ACC112 (cell line): Measurements from ENCODE around the gene TMEM220.

Experiments
- H2AFZ ChIP-seq: fragments of 200-600 bp; sonication (generic); one replicate; pipeline ENCODE4 v1.6.0; 2017; ENCODE audit warnings: antibody characterized with exemption, low read length; ENCODE audit not compliant: unreplicated experiment
- H3K27ac ChIP-seq: fragments of 200-600 bp; sonication (generic); 2 replicates; pipeline ENCODE4 v1.5.1; 2014; ENCODE audit warnings: low read depth, mild to moderate bottlenecking, antibody characterized with exemption, low read length, moderate library complexity
- H3K27me3 ChIP-seq: fragments of 200-600 bp; sonication (generic); 2 replicates; pipeline ENCODE4 v1.6.1; 2014; ENCODE audit warnings: mild to moderate bottlenecking, antibody characterized with exemption, low read length, moderate library complexity, mixed read lengths; ENCODE audit not compliant: insufficient read depth
- H3K36me3 ChIP-seq: fragments of 200-600 bp; sonication (generic); 2 replicates; pipeline ENCODE4 v1.6.1; 2016; ENCODE audit warnings: mild to moderate bottlenecking, antibody characterized with exemption, low read length, moderate library complexity, mixed read lengths; ENCODE audit not compliant: insufficient read depth
- H3K4me1 ChIP-seq: fragments of 200-600 bp; sonication (generic); one replicate; pipeline ENCODE4 v1.6.1; 2016; ENCODE audit warnings: low read length, mixed read lengths; ENCODE audit not compliant: insufficient read depth, unreplicated experiment, control insufficient read depth
- H3K4me3 ChIP-seq: fragments of 200-600 bp; sonication (generic); 2 replicates; pipeline ENCODE4 v1.5.1; 2014; ENCODE audit warnings: mild to moderate bottlenecking, low read depth, low read length
- H3K79me2 ChIP-seq: fragments of 200-600 bp; sonication (generic); one replicate; pipeline ENCODE4 v1.6.0; 2016; ENCODE audit warnings: low read length; ENCODE audit not compliant: control insufficient read depth, unreplicated experiment, insufficient read depth

The TMEM220 gene

GRCh38 chr17:10728331-10728892, 1.4 kb downstream of the TMEM220 start:
- Histone ChIP-seq H3K36me3 (no peaks in the 10 kb centered on the region), H3K27ac (no peak overlapping the region), H3K79me2 (no peaks in the 10 kb centered on the region), H3K4me1 (peaks cover 9% of the 10 kb centered on the region), H3K27me3 (no peaks in the 10 kb centered on the region), H3K4me3 (peak overlapping the region; percentile 88; the same call in 1 of the 2 replicates), H2AFZ (no peak overlapping the region)

DNA sequence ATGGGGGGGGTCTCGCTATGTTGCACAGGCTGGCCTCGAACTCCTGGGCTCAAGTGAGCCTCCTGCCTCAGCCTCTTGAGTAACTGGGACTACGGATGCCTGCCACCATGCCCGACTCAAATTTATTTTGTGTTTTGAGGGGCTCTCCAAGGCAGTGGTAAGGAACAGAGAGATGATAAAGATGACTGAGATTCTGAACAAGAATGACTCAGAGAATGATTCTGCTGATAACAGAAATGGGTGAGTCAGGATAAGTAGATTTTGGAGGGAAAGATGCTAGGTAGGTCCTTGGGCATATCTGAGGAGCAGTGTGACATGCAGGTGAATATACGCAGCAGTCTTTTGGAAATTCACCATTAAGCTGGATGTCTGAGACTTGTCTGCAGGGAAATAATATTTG, 2.6 kb downstream of the TMEM220 start:
- Histone ChIP-seq H3K36me3 (no peaks in the 10 kb centered on the region), H3K4me3 (no peak overlapping the region), H3K27me3 (no peaks in the 10 kb centered on the region), H3K27ac (no peak overlapping the region), H3K4me1 (peaks cover 9% of the 10 kb centered on the region), H2AFZ (no peak overlapping the region), H3K79me2 (no peaks in the 10 kb centered on the region)

DNA sequence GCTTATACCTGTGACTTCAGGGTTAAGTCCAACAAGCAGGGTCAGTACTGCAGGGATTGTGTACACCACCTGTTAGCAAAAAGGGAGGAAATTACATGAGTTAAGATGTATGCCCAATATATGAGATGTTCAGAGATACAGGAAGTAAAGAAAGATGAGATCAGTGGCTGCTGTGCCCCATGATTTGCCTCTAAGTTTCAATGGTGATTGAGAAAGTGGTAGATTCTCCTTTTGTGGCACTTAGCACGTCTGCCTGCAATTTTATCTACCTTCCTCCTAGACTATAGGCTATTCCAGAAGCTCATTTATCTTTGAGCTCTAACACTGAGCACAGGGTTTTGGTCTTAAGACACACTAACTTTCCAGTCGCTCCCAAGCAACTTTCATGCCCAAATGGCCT, 3.6 kb downstream of the TMEM220 start:
- H3K27ac ChIP-seq = no peak overlapping the region
- peaks cover 4% of the 10 kb centered on the region for H3K4me1 ChIP-seq
- no peaks in the 10 kb centered on the region for H3K36me3 ChIP-seq
- no peaks in the 10 kb centered on the region for H3K79me2 ChIP-seq
- H3K4me3 ChIP-seq = no peak overlapping the region
- H2AFZ ChIP-seq = no peak overlapping the region
- no peaks in the 10 kb centered on the region for H3K27me3 ChIP-seq

GRCh38 chr17:10725262-10725661, 4.6 kb downstream of the TMEM220 start:
- Histone ChIP-seq H3K36me3 (no peaks in the 10 kb centered on the region), H2AFZ (no peak overlapping the region), H3K4me3 (no peak overlapping the region), H3K4me1 (no peaks in the 10 kb centered on the region), H3K27ac (no peak overlapping the region), H3K27me3 (no peaks in the 10 kb centered on the region), H3K79me2 (no peaks in the 10 kb centered on the region)

DNA sequence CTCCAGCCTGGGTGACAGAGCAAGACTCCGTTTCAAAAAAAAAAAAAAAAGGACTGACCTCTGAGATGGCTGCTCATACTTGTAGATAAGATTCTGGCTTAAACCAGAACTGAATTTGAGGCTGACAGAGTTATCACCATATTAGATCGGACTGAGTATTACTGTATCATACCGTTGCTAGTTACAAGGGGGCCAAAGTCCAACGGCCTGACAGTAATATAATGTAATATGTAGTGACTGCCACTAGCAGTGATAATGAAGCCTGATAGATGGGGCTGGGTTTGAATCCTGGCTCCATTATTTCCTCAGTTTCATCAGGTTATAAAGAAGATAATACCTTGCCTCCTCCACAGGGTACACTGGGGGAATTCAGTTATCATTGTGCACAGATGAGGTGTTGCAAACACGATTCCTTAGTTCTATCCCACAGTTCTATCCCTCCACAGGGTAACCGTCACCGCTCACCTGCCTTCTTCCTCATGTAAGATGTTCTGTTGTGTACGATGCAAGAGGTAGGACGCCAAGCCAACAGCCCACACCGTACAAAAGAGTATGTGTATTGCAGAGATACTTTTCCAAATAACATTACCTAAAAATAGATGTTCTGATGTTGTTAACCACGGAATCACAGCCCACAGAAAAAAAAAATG, 5.2 kb downstream of the TMEM220 start:
- Histone ChIP-seq H3K79me2 (no peaks in the 10 kb centered on the region), H2AFZ (no peak overlapping the region), H3K4me3 (no peak overlapping the region), H3K36me3 (no peaks in the 10 kb centered on the region), H3K27ac (no peak overlapping the region), H3K4me1 (no peaks in the 10 kb centered on the region), H3K27me3 (no peaks in the 10 kb centered on the region)

DNA sequence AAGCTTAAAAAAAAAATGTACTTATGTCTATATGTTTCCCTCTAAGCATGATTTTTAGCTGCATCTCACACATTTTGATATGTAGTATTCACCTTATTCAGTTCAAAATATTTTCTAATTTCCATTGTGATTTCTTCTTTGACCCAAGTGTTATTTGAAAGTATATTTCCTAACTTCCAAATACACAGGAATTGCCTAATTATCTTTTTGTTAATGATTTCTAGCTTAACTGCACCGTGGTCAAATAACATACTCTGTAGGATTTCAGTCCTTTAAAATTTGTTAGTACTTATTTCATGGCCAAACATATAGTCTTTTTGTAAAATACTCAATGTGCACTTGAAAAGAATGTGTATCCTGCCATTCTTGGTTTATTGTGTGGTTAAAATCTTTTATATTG, 11.3 kb downstream of the TMEM220 start:
- no peaks in the 10 kb centered on the region for H3K27me3 ChIP-seq
- no peak overlapping the region for H2AFZ ChIP-seq
- no peaks in the 10 kb centered on the region for H3K79me2 ChIP-seq
- no peak overlapping the region for H3K27ac ChIP-seq
- no peaks in the 10 kb centered on the region for H3K4me1 ChIP-seq
- no peak overlapping the region for H3K4me3 ChIP-seq
- no peaks in the 10 kb centered on the region for H3K36me3 ChIP-seq

DNA sequence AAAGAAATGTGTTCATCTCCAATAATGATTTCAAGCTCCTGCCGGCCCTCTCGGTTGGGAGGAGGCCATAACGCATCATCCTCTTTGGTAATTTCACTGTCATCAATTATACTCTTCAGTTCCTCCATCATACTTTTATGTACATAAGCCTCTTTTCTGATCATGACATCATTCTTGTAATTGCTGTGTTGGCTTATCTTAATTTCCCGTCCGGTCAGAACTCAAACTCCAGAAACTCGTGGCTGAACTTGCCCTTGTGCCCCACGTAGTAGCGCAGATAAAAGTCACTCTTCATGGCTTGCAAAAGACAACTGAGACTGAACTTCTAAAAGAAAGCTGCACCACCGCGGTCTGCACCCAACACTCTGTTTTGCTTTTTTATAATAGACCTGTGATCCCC, 13.6 kb downstream of the TMEM220 start:
- H3K79me2 ChIP-seq = no peaks in the 10 kb centered on the region
- H2AFZ ChIP-seq = no peak overlapping the region
- no peaks in the 10 kb centered on the region for H3K4me1 ChIP-seq
- H3K27ac ChIP-seq = no peak overlapping the region
- peaks cover 14% of the 10 kb centered on the region for H3K36me3 ChIP-seq
- no peaks in the 10 kb centered on the region for H3K27me3 ChIP-seq
- H3K4me3 ChIP-seq = no peak overlapping the region

DNA sequence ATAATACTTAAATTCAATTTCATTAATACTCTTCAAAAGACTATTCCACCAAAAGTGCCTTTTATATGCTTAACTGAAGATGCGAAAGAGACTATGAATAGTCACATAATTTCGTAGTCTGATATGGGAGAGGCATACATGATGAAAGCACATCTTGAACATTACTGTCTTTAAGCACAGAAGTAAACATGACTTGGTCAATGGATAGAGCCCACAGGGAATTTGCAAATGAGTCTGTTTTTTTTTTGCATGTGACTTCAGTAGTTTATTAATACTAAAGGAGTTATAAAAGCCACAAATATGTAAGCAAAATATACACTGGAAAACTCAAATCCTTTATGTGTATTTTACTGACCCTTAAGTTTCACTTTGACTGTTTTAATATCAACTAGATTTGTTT, 16.5 kb downstream of the TMEM220 start:
- no peak overlapping the region for H3K27ac ChIP-seq
- peaks cover 23% of the 10 kb centered on the region for H3K36me3 ChIP-seq
- no peaks in the 10 kb centered on the region for H3K4me1 ChIP-seq
- no peaks in the 10 kb centered on the region for H3K79me2 ChIP-seq
- H3K4me3 ChIP-seq = no peak overlapping the region
- no peak overlapping the region for H2AFZ ChIP-seq
- H3K27me3 ChIP-seq = no peaks in the 10 kb centered on the region

- Histone ChIP-seq H3K79me2 (peaks cover 15% of the 10 kb centered on the region), H3K4me1 (peaks cover 10% of the 10 kb centered on the region), H2AFZ (no peak overlapping the region), H3K4me3 (no peak overlapping the region), H3K27ac (no peak overlapping the region), H3K27me3 (no peaks in the 10 kb centered on the region), H3K36me3 (peaks cover 24% of the 10 kb centered on the region)
These were observed 24.1 kb downstream of the TMEM220 start for GRCh38 chr17:10705727-10706126.

GRCh38 chr17:10702574-10702973, 27.2 kb downstream of the TMEM220 start:
- Histone ChIP-seq H3K4me1 (peaks cover 16% of the 10 kb centered on the region), H3K36me3 (peaks cover 17% of the 10 kb centered on the region), H3K4me3 (no peak overlapping the region), H3K27ac (no peak overlapping the region), H3K79me2 (peaks cover 28% of the 10 kb centered on the region), H2AFZ (no peak overlapping the region), H3K27me3 (no peaks in the 10 kb centered on the region)

GRCh38 chr17:10699856-10700255, 30.0 kb downstream of the TMEM220 start:
- Histone ChIP-seq H3K36me3 (peaks cover 9% of the 10 kb centered on the region), H3K79me2 (peaks cover 51% of the 10 kb centered on the region), H3K27me3 (no peaks in the 10 kb centered on the region), H2AFZ (no peak overlapping the region), H3K4me3 (no peak overlapping the region), H3K27ac (no peak overlapping the region), H3K4me1 (peaks cover 25% of the 10 kb centered on the region)
